HG03108 (cell line): ENCODE results near the gene MFSD6L.

Source experiments
- ATAC-seq: cut with Tn5 transposase; IDR thresholded peaks from one replicate; pipeline ENCODE4 v1.9.1; 2021; ENCODE audit warnings: moderate library complexity; ENCODE audit not compliant: unreplicated experiment

The MFSD6L gene

GRCh38 chr17:8794636-8795035 is 4.5 kb downstream of the MFSD6L start:
- ATAC-seq: no peak

GRCh38 chr17:8793649-8794048 is 5.5 kb downstream of the MFSD6L start:
- no peak for ATAC-seq

GRCh38 chr17:8792646-8793045 is 6.5 kb downstream of the MFSD6L start:
- ATAC-seq: no peak

- no peak for ATAC-seq
Measured at GRCh38 chr17:8791910-8792270, 7.3 kb downstream of the MFSD6L start.

GRCh38 chr17:8791248-8791909 is 7.8 kb downstream of the MFSD6L start:
- no peak for ATAC-seq

- ATAC-seq: no peak
Measured at GRCh38 chr17:8789743-8790142, 9.4 kb downstream of the MFSD6L start.

- ATAC-seq: no peak
Measured at GRCh38 chr17:8788998-8789397, 10.2 kb downstream of the MFSD6L start.

- ATAC-seq: no peak
Measured at GRCh38 chr17:8785547-8786413, 13.4 kb downstream of the MFSD6L start.

- ATAC-seq: no peak
Measured at GRCh38 chr17:8782176-8782575, 17.0 kb downstream of the MFSD6L start.

- ATAC-seq: no peak
Measured at GRCh38 chr17:8781776-8782175, 17.4 kb downstream of the MFSD6L start.

GRCh38 chr17:8776881-8777280 is 22.3 kb downstream of the MFSD6L start:
- ATAC-seq: no peak

GRCh38 chr17:8776248-8776647 is 22.9 kb downstream of the MFSD6L start:
- no peak for ATAC-seq

GRCh38 chr17:8766731-8767130 is 32.4 kb downstream of the MFSD6L start:
- no peak for ATAC-seq

- no peak for ATAC-seq
Measured at GRCh38 chr17:8762012-8762411, 37.2 kb downstream of the MFSD6L start.

GRCh38 chr17:8758137-8758596 is 41.0 kb downstream of the MFSD6L start, which contains the start of gene SPDYE4:
Gene SPDYE4, minus strand, starts transcription at chr17:8758546. Its CDS starts 164 bp downstream, at chr17:8758382.
- no peak for ATAC-seq

- ATAC-seq: no peak
Measured at GRCh38 chr17:8757189-8757588, 42.0 kb downstream of the MFSD6L start.

- no peak for ATAC-seq
Measured at GRCh38 chr17:8755590-8756255, 43.4 kb downstream of the MFSD6L start.

GRCh38 chr17:8754890-8755289 is 44.3 kb downstream of the MFSD6L start:
- no peak for ATAC-seq

GRCh38 chr17:8753976-8754440 is 45.2 kb downstream of the MFSD6L start:
- no peak for ATAC-seq

GRCh38 chr17:8753136-8753975 is 45.8 kb downstream of the MFSD6L start:
- ATAC-seq: no peak

- no peak for ATAC-seq
Measured at GRCh38 chr17:8749616-8750015, 49.5 kb downstream of the MFSD6L start.
